MCF 10A (cell line): ENCODE measurements around the gene SNCB. TPM values are rescaled to one million over a fixed set of nuclear protein-coding genes. Genes with fewer than 3 reads are reported as not detected.

Experiments used
- BruUV-seq: library from RNA; stranded (reverse); fragments of 400-500 nt; replicated peaks from 2 replicates; lab custom pipeline; 2021; lab: Mats Ljungman, UMichigan
- CTCF ChIA-PET: fragments of 300-600 bp; sonication (Branson Sonifier 250); formaldehyde crosslinking; extraction: SDS; loops from one replicate; lab custom pipeline; 2021; ENCODE audit warnings: antibody characterized with exemption, inconsistent platforms; lab: Yijun Ruan, JAX
- POLR2A ChIA-PET: fragments of 300-600, 350-650 bp; sonication (Branson Sonifier 250); formaldehyde crosslinking; extraction: SDS; loops from one replicate; lab custom pipeline; 2020; ENCODE audit warnings: antibody characterized with exemption, inconsistent platforms; lab: Yijun Ruan, JAX
- DNase-seq: peaks from one replicate; pipeline ENCODE4 v3.0.0-alpha.2; 2018; ENCODE audit not compliant: unreplicated experiment
- H3K27ac Mint-ChIP-seq: one replicate; pipeline ENCODE4 v1.8.0; 2022; ENCODE audit warnings: mild to moderate bottlenecking, low read depth, mixed read lengths; ENCODE audit not compliant: unreplicated experiment
- H3K27me3 Mint-ChIP-seq: one replicate; pipeline ENCODE4 v1.8.0; 2022; ENCODE audit warnings: mixed read lengths; ENCODE audit not compliant: insufficient read depth, unreplicated experiment
- H3K36me3 Mint-ChIP-seq: one replicate; pipeline ENCODE4 v1.8.0; 2022; ENCODE audit warnings: mild to moderate bottlenecking, moderate library complexity, mixed read lengths; ENCODE audit not compliant: insufficient read depth, unreplicated experiment
- H3K4me1 Mint-ChIP-seq: one replicate; pipeline ENCODE4 v1.8.0; 2022; ENCODE audit warnings: mixed read lengths; ENCODE audit not compliant: insufficient read depth, unreplicated experiment
- H3K4me3 Mint-ChIP-seq: one replicate; pipeline ENCODE4 v1.8.0; 2022; ENCODE audit warnings: mild to moderate bottlenecking, moderate library complexity, mixed read lengths; ENCODE audit not compliant: unreplicated experiment
- H3K9me3 Mint-ChIP-seq: one replicate; pipeline ENCODE4 v1.8.0; 2022; ENCODE audit warnings: mixed read lengths; ENCODE audit not compliant: unreplicated experiment
- CTCF ChIP-seq: fragments of 200-600 bp; IDR thresholded peaks from one replicate; pipeline ENCODE4 v1.8.0; 2022; ENCODE audit warnings: antibody characterized with exemption, mild to moderate bottlenecking; ENCODE audit not compliant: unreplicated experiment
- intact Hi-C: fragments of 100-400 bp; cut with micrococcal nuclease; formaldehyde crosslinking; loops from 2 replicates; pipeline ENCODE4 v1.14.1; 2022
- total RNA-seq: library from RNA; stranded (reverse); gene quantifications from 2 replicates; pipeline ENCODE4 v1.2.3, GENCODE V29; 2022

The SNCB gene
- total RNA-seq, 1 experiment from 2014 or later = not detected

- Mint-ChIP-seq H3K9me3 (no peaks in the 10 kb centered on the region), H3K4me3 (no peak overlapping the region), H3K27me3 (peaks cover 32% of the 10 kb centered on the region), H3K27ac (no peak overlapping the region), H3K36me3 (no peaks in the 10 kb centered on the region), H3K4me1 (peaks cover 10% of the 10 kb centered on the region)
- TF ChIP-seq CTCF = no peak
- intact Hi-C loops = no loop called here
- DNase-seq = no peak
- no TSS peak for BruUV-seq
- ChIA-PET POLR2A (interaction anchor here (1.4 kb wide), 1 partner anchor 26 kb away, joined by 4 read pairs; the partner anchor contains the start of gene TSPAN17), CTCF (interaction anchor here (1.1 to 1.9 kb wide), 2 partner anchors 37 to 893 kb away, joined by 3 to 12 read pairs; no protein-coding TSS in a partner anchor)
Observed at GRCh38 chr5:176621661-176622079, 8.7 kb downstream of the SNCB start.

GRCh38 chr5:176620333-176620981 is 9.9 kb downstream of the SNCB start:
- DNase-seq = no peak
- BruUV-seq = no TSS peak
- Mint-ChIP-seq H3K4me3 (peak overlapping the region; percentile 24), H3K27me3 (peaks cover 39% of the 10 kb centered on the region), H3K36me3 (no peaks in the 10 kb centered on the region), H3K4me1 (peaks cover 5% of the 10 kb centered on the region), H3K27ac (no peak overlapping the region), H3K9me3 (no peaks in the 10 kb centered on the region)
- POLR2A ChIA-PET = no interaction called here
- no peak for TF ChIP-seq CTCF
- intact Hi-C loops = no loop called here
- CTCF ChIA-PET = interaction anchor here (0.8 to 0.9 kb wide), 2 partner anchors 18 to 40 kb away, joined by 4 read pairs; no protein-coding TSS in a partner anchor

GRCh38 chr5:176619569-176620332 is 10.6 kb downstream of the SNCB start:
- peaks cover 39% of the 10 kb centered on the region for H3K27me3 Mint-ChIP-seq
- ChIA-PET POLR2A (no interaction called here), CTCF (no interaction called here)
- intact Hi-C loops = no loop called here
- no peaks in the 10 kb centered on the region for H3K36me3 Mint-ChIP-seq
- BruUV-seq = no TSS peak
- H3K4me1 Mint-ChIP-seq = peaks cover 12% of the 10 kb centered on the region
- no peaks in the 10 kb centered on the region for H3K9me3 Mint-ChIP-seq
- no peak overlapping the region for H3K27ac Mint-ChIP-seq
- H3K4me3 Mint-ChIP-seq = no peak overlapping the region
- DNase-seq = no peak
- TF ChIP-seq CTCF = no peak

- no peak overlapping the region for H3K27ac Mint-ChIP-seq
- no peaks in the 10 kb centered on the region for H3K36me3 Mint-ChIP-seq
- no peak overlapping the region for H3K4me3 Mint-ChIP-seq
- BruUV-seq = no TSS peak
- intact Hi-C loops = no loop called here
- peaks cover 16% of the 10 kb centered on the region for H3K4me1 Mint-ChIP-seq
- POLR2A ChIA-PET = no interaction called here
- CTCF ChIA-PET = interaction anchor here (0.9 kb wide), 1 partner anchor 77 kb away, joined by 3 read pairs; no protein-coding TSS in a partner anchor
- no peaks in the 10 kb centered on the region for H3K9me3 Mint-ChIP-seq
- no peak for DNase-seq
- peaks cover 39% of the 10 kb centered on the region for H3K27me3 Mint-ChIP-seq
- no peak for TF ChIP-seq CTCF
Observed at GRCh38 chr5:176619203-176619568, 11.1 kb downstream of the SNCB start.
